Uterus (tissue), 2 donors: Measurements from ENCODE around the gene EIF5.

Experiments used
- POLR2A ChIP-seq, 2 donors: fragments of 450-650 bp; IDR thresholded peaks; one replicate each; pipeline ENCODE4 v1.6.1; 2016; ENCODE audit warnings: antibody characterized with exemption in 2 of 2, mild to moderate bottlenecking in 1 of 2, moderate library complexity in 1 of 2
- TF ChIP-seq, protein P1 (sequence below), 4 experiments: fragments of 200-600 bp in 2 of 4; fragments of 450-650 bp in 2 of 4; sonication (generic) in 2 of 4; IDR thresholded peaks; one replicate each; pipeline ENCODE4 v1.5.1; 2016 to 2019; ENCODE audit warnings: antibody characterized with exemption in 4 of 4, mild to moderate bottlenecking in 2 of 4, moderate library complexity in 1 of 4

GRCh38 chr14:103290961-103291360 lies 43.1 kb upstream of the EIF5 start:
- TF ChIP-seq, protein P1, sequence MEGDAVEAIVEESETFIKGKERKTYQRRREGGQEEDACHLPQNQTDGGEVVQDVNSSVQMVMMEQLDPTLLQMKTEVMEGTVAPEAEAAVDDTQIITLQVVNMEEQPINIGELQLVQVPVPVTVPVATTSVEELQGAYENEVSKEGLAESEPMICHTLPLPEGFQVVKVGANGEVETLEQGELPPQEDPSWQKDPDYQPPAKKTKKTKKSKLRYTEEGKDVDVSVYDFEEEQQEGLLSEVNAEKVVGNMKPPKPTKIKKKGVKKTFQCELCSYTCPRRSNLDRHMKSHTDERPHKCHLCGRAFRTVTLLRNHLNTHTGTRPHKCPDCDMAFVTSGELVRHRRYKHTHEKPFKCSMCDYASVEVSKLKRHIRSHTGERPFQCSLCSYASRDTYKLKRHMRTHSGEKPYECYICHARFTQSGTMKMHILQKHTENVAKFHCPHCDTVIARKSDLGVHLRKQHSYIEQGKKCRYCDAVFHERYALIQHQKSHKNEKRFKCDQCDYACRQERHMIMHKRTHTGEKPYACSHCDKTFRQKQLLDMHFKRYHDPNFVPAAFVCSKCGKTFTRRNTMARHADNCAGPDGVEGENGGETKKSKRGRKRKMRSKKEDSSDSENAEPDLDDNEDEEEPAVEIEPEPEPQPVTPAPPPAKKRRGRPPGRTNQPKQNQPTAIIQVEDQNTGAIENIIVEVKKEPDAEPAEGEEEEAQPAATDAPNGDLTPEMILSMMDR (IDR thresholded peaks at IDR 0.05) = no peak
- TF ChIP-seq POLR2A (IDR thresholded peaks at IDR 0.05) = no peak
